HUDEP-2 (cell line): ENCODE results near the gene CAMSAP2.

Source experiments
- DNase-seq, 76 experiments: peaks; one replicate each; lab custom pipeline; 2025; ENCODE audit not compliant: unreplicated experiment in 76 of 76; lab: John Stamatoyannopoulos, UW

Gene CAMSAP2

DNA sequence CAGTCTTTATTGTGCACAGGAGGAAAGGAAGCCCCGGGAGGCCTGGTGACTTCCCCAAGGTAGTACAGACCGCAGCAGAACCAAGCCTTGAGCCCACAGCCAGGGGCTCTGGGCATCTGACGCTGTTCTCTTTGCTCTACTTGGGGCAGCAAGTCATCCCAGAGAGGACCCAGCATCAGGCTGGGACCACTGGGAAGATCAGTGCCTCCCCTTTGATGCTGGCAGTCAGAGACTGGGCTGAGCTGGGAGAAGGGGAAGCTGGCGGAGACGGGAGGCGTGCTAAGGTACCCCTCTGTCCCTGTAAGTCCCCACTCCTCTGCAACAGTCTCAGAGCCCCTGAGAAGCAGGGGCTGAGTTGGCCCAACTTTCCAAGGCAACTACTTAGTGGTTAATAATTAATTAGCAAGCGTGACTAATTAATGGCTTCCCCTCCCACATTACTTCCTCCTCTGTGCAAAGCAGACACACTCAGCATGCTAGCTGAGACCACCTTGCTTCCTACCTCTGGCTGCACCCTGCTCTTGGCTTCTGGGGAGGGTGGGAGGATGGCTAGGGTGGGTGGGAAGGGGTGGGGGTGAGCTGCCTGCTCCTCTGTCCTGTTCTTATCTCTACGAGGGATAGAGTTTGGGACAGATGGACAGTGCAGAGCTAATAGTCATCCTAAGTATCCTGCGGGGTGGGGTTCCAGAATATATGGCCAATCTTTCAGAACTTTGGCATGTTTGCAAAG lies 157.3 kb downstream of the CAMSAP2 start:
- DNase-seq = no peak

DNA sequence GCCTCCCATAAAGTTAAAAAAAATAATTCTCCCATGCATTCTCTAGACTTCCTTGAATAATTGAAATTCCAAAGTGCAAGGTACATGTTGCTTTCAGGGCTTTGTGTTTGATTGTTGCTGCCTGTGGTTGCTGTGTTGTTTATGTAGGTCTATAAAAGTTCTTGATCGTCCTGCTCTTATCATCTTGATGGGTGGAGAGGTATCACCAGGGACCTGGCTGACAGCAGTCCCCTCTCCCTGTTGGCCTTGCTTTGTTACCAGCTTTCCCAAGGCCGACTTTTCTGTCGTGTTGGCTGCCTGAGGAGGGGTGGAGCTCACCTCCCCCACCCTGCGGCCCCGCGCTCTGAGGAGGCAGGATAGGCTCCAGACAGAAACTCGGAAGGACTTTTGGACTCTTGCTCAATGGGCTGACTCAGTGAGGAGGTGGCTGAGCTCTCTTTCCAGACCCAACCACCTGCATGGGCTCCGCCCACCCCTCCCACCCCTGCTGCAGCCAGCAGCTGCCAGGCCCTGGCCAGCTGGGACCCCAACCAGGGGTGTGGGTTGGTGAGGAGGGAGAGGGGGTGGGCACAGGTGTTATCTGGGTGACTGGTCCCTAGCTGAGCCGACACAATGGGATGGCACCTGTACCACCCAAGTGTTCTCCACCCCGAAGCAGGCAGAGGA lies 158.0 kb downstream of the CAMSAP2 start:
- no peak for DNase-seq

GRCh38 chr1:200897259-200897658 lies 158.6 kb downstream of the CAMSAP2 start:
- DNase-seq = no peak

GRCh38 chr1:200899015-200899386 lies 160.3 kb downstream of the CAMSAP2 start:
- no peak for DNase-seq

DNA sequence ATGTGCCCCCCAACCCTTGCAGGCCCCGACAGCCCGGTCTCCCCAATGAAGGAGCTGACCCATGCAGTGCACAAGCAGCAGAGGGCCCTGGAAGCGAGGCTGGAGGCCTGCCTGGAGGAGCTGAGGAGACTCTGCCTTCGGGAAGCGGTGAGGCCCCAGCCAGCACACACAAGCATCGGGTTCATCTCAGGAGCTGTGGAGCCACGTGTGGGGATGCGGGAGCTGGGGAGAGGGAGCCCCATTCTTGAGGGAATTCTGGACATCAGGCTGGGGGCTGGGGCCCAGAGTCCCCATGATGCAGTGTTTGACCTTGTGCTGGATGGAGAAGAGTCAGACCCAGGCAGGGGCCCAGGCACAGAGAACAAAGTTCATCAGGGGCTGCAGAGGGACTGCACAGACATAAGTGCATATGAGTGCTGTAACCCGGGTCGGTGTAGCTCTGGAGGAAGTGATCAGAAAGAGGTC lies 160.8 kb downstream of the CAMSAP2 start:
- no peak for DNase-seq

DNA sequence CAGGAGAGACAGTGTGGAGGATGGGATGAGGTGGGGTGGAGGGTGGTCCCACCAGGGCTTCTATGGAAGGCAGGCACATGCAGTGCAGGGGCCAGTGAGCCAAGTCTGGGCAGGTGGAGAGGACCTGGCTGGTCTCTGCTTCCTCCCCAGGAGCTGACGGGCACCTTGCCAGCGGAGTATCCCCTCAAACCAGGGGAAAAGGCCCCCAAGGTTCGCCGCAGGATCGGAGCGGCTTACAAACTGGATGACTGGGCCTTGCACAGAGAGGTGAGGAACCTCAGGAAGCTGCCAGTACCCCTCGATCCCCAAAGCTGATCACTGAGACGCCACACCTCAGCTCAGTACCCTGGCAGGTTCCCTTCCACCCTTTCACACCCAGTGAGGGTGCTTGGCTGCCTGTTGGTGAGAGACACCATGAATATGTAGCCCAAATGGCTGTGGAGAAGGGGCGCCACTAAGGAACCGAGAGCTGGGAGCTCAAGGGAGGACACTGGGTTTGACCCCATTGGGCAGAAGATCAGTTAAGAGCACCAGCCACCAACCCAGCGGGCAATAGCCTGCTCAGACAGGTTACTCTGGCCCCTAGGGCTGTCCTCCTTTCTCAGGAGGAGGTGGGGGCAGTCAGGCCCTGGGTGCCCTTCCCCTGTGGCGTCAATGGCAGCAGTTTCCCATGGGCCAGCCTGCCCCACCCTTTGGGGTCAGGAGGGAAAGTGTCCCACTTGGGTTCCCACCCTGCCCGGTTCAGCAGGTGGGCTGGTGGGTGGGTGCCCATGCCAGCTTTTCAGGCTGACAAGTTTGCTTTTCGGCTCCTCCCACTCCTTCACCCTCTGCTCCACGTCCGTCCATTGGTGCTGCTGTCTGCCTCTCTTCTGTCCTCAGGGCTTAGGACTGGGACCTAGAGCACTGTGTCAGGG lies 161.5 kb downstream of the CAMSAP2 start:
- no peak for DNase-seq

DNA sequence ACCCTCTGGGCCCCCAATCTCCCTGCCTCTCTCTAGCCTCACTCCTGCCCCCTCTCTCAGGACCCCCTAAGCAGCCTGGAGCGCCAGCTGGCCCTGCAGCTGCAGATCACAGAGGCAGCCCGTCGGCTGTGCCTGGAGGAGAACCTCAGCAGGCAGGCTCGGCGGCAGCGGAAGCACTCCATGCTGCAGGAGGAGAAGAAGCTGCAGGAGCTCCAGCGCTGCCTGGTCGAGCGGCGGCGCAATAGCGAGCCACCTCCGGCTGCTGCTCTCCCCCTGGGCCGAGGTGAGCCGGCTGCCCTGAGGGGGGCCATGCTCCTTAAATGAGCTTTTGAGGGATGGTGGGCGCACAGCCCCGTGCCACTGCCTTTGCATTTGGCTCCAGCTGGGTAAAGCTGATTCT lies 162.2 kb downstream of the CAMSAP2 start:
- DNase-seq = no peak

DNA sequence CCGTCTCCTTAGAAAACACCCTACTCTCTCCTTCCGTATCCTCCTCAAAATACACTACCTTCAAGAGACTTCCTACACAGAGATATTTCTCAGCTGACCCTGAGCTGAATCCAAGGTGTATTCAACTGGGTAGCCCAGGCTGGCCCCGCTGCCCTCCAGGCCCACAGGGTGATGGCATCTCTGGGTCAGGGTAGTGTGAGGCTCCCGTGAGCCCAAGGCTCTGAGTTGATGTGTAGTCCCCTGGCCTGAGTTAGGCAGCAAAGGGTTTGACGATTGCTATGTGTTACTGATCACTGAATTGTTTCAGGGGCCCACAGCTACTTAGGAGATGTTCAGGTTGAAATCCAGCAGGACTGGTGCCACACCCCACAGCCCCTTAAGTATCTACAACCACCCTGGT lies 162.7 kb downstream of the CAMSAP2 start:
- no peak for DNase-seq

DNA sequence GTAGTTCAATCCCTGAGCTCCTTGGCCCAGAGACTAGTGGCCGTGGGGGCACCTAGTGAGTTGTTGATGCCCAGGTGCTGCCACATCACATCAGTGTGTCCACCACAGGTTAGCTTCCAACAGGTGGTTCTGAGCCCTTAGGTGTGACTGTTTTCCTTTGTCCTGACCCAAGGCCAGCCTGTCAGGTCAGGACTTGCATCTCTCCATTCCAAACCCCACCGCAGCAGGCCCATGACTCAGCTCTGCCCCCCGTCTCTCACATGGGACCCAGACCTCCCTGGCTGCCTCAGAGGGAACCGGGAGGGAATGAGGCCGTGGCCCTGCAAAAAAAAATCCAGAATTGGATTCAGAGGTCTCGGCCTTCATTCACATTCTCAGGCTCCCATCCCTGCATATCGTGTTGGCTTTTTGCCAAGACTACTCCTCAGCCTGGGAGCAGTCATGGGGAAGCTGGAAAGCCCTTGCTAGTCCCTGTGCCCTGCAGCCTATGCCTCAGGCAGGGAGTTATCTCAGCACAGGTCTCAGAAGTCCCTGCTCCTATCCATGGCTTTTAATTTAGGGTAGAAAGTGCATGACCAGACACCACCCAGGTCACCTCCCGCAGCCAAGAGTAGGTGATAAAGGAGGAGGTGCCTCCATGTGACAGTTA lies 163.2 kb downstream of the CAMSAP2 start:
- no peak for DNase-seq

DNA sequence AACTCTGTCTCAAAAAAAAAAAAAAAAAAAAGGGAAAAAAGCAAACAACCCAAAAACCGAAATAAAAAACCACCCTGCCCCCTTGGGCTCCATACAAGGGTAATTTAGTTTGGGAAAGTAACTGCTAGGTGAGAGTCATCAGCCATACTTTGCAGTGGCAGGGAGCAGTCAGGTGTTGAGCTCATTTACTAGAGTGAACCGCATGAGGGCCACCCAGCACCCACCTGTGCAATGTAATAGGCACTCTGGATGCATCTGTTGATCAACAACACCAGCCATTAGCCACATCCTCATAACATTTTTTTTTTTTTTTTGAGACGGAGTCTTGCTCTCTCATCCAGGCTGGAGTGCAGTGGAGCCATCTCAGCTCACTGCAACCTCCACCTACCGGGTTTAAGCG lies 165.1 kb downstream of the CAMSAP2 start:
- no peak for DNase-seq

DNA sequence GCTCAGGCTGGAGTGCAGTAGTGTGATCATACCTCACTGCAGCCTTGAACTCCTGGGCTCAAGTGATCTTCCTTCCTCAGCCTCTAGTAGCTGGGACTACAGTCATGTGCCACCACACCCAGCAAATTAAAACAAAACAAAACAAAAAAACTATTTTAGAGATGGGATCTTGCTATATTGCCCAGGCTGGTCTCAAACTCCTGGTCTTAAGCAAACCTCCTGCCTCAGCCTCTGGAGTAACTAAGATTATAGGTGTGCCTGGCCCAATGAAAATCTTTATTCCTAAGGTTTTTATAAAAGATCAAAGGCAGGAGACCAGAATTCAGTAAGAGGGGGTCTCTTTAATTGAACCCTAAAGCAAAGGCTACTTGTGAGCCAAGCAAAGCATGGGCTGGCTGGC lies 166.1 kb downstream of the CAMSAP2 start:
- no peak for DNase-seq

GRCh38 chr1:200905411-200906052 lies 166.8 kb downstream of the CAMSAP2 start:
- DNase-seq = no peak

- no peak for DNase-seq
Measured at GRCh38 chr1:200906491-200906890, 167.8 kb downstream of the CAMSAP2 start.

- no peak for DNase-seq
Measured at GRCh38 chr1:200907611-200908097, 169.0 kb downstream of the CAMSAP2 start.

DNA sequence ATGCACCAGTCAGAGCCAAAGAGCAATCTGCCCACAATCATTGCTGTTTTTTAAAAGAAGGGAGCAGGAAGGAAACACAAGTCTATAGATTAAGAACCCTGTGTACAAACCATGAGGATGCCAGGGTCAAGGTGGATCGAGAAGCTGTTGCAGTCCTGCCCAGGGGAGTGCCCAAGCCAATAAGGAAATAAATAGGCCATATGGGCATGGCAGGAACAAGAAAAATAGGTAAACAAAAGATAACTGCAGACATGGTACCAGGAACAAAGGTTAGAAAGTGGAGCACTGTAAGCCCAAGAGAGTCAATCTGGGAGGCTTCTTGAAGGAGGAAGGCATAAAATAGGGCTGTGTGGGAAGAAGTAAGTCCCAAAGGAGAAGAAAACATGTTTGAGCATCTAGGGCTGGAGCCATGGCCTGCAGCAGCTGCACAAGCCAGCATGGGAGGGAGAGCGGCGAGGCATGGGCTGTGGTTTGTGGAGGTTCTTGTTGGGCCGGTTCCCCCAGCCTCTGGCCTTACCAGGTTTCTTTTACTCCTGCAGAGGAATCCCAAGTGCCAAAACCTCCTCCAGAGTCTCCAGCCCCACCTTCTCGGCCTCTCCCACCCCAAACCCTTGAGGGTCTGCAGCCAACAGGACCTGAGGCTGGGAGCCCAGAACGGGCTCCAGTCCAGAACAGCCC lies 169.6 kb downstream of the CAMSAP2 start:
- DNase-seq = no peak

DNA sequence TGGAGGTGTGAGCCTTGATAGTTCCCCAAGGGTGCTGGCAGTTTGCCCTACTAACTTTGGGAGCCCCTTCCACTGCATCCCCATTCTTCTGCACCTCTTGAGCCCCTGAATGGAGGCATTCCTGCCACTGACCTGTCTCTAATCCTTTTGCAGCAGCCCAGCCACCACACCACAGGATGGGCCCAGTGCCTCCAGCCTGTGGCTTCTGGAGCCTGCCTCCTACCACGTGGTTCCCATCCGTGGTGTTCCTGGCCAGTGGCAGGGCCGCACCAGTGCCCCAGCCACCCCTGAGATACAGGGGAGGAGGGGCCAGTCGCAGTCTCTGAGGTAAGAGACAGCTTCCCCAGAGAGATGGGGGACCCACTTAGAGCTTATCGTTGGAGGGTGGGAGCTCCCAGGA lies 170.4 kb downstream of the CAMSAP2 start:
- no peak for DNase-seq

GRCh38 chr1:200909757-200910239 lies 171.1 kb downstream of the CAMSAP2 start:
- DNase-seq = no peak
